GM18868 (cell line): ENCODE measurements around the gene SLC66A1.

Experiments used
- ATAC-seq: cut with Tn5 transposase; IDR thresholded peaks from one replicate; pipeline ENCODE4 v1.9.1; 2021; ENCODE audit warnings: mild to moderate bottlenecking, moderate library complexity; ENCODE audit not compliant: unreplicated experiment

The SLC66A1 gene

GRCh38 chr1:19375631-19376400 is 63.7 kb downstream of the SLC66A1 start:
- no peak for ATAC-seq

GRCh38 chr1:19376428-19377372 is 64.6 kb downstream of the SLC66A1 start:
- no peak for ATAC-seq

- no peak for ATAC-seq
Observed at GRCh38 chr1:19377812-19378718, 65.9 kb downstream of the SLC66A1 start.
